Measurements from ENCODE around the gene BICRAL. TPM values are rescaled to one million over a fixed set of nuclear protein-coding genes. Genes with fewer than 3 reads are reported as not detected.
"Not testable (repeated sequence)": the region's sequence is repeated elsewhere in the genome, so short reads cannot be mapped to it uniquely, and the experiment has no call there.

BICRAL gene
- total RNA-seq, 1 donor from 2014 or later, result 21.0 TPM

GRCh38 chr6:42879372-42880239 lies 97.8 kb downstream of the BICRAL start, which contains the start of gene RPL7L1:
RPL7L1 (plus strand) TSS chr6:42879616; CDS start chr6:42879911, 295 bp downstream.
- peak within 1 kb of the TSS; percentile 87 for H3K4me3 ChIP-seq
- peaks cover 15% of the 10 kb centered on the region for H3K4me1 ChIP-seq
- peak; percentile 14 for TF ChIP-seq CTCF (IDR thresholded peaks at IDR 0.05)
- peak; percentile 89 for DNase-seq
- peaks cover 38% of the 10 kb centered on the region for H3K36me3 ChIP-seq
- peak within 1 kb of the TSS; percentile 99 for H3K27ac ChIP-seq
- H3K27me3 ChIP-seq, result no peaks in the 10 kb centered on the region
- H3K9me3 ChIP-seq, result no peaks in the 10 kb centered on the region
- intact Hi-C loops (cut with DNase I), result loop anchor here (10.0 kb wide), 1 partner anchor 215 kb away; no protein-coding TSS in a partner anchor
- peak; percentile 98 for ATAC-seq

- H3K4me3 ChIP-seq, result peak overlapping the region; percentile 87
- DNase-seq; H3K9me3 ChIP-seq; ATAC-seq; intact Hi-C loops (cut with DNase I); H3K27me3 ChIP-seq: not testable (repeated sequence)
- peaks cover 15% of the 10 kb centered on the region for H3K4me1 ChIP-seq
- H3K36me3 ChIP-seq, result peaks cover 46% of the 10 kb centered on the region
- peak overlapping the region; percentile 99 for H3K27ac ChIP-seq
Observed at GRCh38 chr6:42880240-42880817, 98.5 kb downstream of the BICRAL start.

DNA sequence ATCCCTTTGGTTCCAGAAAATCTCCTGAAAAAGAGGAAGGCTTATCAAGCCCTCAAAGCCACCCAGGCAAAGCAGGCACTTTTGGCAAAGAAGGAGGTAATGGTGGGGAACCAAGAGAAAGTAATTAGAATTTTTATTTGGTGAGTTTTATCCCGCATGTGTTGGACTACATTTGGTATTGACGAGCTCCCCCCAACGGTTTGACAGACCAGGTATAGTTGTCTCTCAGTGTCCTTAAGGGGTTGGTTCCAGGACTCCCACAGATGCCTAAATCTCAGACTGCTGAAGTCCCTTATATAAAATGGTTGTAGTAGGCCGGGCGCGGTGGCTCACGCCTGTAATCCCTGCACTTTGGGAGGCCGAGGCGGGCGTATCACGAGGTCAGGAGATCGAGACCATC lies 99.0 kb downstream of the BICRAL start:
- Histone ChIP-seq H3K4me3 (peak overlapping the region; percentile 87), H3K27ac (peak overlapping the region; percentile 99), H3K4me1 (peaks cover 15% of the 10 kb centered on the region), H3K36me3 (peaks cover 51% of the 10 kb centered on the region)
- ATAC-seq; DNase-seq; H3K9me3 ChIP-seq; H3K27me3 ChIP-seq; intact Hi-C loops (cut with DNase I): not testable (repeated sequence)

- Histone ChIP-seq H3K4me3 (no peak overlapping the region), H3K36me3 (peaks cover 73% of the 10 kb centered on the region), H3K27ac (no peak overlapping the region), H3K4me1 (peaks cover 16% of the 10 kb centered on the region), H3K9me3 (no peaks in the 10 kb centered on the region), H3K27me3 (no peaks in the 10 kb centered on the region)
- ATAC-seq, result peak; percentile 14
- no peak for TF ChIP-seq CTCF (IDR thresholded peaks at IDR 0.05)
- intact Hi-C loops (cut with DNase I), result no loop called here
- DNase-seq, result no peak
Observed at GRCh38 chr6:42885702-42886101, 103.8 kb downstream of the BICRAL start.

DNA sequence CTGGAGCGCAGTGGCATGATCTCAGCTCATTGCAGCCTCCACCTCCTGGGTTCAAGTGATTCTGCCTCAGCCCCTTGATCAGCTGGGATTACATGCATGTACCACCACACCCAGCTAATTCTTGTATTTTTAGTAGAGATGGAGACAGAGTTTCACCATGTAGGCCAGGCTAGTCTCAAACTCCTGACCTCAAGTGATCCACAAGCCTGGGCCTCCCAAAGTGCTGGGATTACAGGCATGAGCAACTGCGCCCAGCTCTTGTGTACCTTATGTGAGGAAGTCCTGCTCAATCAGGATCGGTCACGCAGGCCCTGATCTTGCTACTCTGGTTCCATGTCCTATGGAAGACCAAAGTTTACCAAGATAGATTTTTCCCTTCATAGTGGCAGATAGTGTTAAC lies 106.3 kb downstream of the BICRAL start:
- intact Hi-C loops (cut with DNase I), result not testable (repeated sequence)

DNA sequence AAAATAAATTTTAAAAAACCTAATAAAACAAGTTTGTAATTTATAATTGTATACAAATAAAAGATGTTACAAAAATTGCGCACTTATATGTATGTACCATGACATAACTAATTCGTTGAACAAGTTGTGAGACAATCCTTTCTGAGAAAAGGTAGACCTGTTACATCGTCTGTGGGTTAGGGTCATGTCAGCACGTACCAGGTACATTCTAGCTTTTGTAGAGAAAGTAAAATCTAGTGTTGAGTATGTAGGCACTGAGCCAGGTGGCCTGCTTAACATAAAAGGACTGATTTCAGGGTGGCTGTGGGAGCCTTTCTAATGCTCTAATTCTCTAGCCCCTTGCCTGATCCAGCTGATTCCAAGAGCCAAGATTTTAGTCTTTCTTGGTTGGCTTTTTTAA lies 108.0 kb downstream of the BICRAL start:
- DNase-seq (no peak), ATAC-seq (no peak)
- TF ChIP-seq CTCF (IDR thresholded peaks at IDR 0.05), result no peak
- H3K4me3 ChIP-seq, result peak overlapping the region; percentile 70
- peaks cover 8% of the 10 kb centered on the region for H3K4me1 ChIP-seq
- intact Hi-C loops (cut with DNase I), result no loop called here
- no peaks in the 10 kb centered on the region for H3K9me3 ChIP-seq
- H3K27ac ChIP-seq, result peak overlapping the region; percentile 90
- no peaks in the 10 kb centered on the region for H3K27me3 ChIP-seq
- peaks cover 32% of the 10 kb centered on the region for H3K36me3 ChIP-seq

More for the DNA sequence above, 106.3 kb downstream of the BICRAL start:
- DNase-seq, H3K4me1 ChIP-seq, H3K27me3 ChIP-seq, H3K27ac ChIP-seq, H3K4me3 ChIP-seq, H3K9me3 ChIP-seq, ATAC-seq: not testable (repeated sequence)
- H3K36me3 ChIP-seq, result peaks cover 48% of the 10 kb centered on the region
